Gastroesophageal sphincter (tissue), 3 donors: Measurements from ENCODE around the gene TRPV3.

ENCODE experiments used
- EP300 ChIP-seq: sonication (generic); formaldehyde crosslinking; IDR thresholded peaks from one replicate; pipeline ENCODE4 v1.6.1; 2017; ENCODE audit warnings: antibody characterized with exemption, mild to moderate bottlenecking
- POLR2A ChIP-seq, 2 donors: fragments of 450-650 bp; IDR thresholded peaks; one replicate each; pipeline ENCODE4 v1.6.1; 2017; ENCODE audit warnings: antibody characterized with exemption in 2 of 2, mild to moderate bottlenecking in 2 of 2, moderate library complexity in 1 of 2
- POLR2AphosphoS5 ChIP-seq: sonication (generic); formaldehyde crosslinking; IDR thresholded peaks from one replicate; pipeline ENCODE4 v1.6.1; 2017; ENCODE audit warnings: antibody characterized with exemption
- TF ChIP-seq, protein P1 (sequence below), 4 experiments: fragments of 200-600 bp in 2 of 4; fragments of 450-650 bp in 2 of 4; sonication (generic) in 1 of 4; IDR thresholded peaks; one replicate each; pipeline ENCODE4 v1.5.1; 2017 to 2019; ENCODE audit warnings: antibody characterized with exemption in 4 of 4, mild to moderate bottlenecking in 2 of 4, moderate library complexity in 2 of 4

DNA sequence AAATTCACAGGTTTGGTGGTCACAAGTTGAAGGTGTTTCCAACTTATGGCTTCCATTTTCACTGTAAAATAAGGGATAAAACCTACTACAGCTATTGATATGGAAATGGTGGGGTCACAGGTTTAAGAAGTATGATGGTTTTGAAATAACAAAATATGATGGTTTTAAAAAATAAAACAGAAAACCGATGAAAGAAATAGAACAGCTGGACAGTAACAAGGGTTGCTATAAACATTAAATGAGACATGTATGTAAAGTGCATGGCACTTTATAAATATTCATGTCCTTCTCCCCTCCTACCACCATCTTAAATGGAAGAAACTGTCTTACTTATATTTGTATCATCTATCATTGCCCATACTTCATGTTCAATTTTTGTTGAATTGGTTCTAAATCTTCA is 50.5 kb downstream of the TRPV3 start:
- TF ChIP-seq, protein P1, sequence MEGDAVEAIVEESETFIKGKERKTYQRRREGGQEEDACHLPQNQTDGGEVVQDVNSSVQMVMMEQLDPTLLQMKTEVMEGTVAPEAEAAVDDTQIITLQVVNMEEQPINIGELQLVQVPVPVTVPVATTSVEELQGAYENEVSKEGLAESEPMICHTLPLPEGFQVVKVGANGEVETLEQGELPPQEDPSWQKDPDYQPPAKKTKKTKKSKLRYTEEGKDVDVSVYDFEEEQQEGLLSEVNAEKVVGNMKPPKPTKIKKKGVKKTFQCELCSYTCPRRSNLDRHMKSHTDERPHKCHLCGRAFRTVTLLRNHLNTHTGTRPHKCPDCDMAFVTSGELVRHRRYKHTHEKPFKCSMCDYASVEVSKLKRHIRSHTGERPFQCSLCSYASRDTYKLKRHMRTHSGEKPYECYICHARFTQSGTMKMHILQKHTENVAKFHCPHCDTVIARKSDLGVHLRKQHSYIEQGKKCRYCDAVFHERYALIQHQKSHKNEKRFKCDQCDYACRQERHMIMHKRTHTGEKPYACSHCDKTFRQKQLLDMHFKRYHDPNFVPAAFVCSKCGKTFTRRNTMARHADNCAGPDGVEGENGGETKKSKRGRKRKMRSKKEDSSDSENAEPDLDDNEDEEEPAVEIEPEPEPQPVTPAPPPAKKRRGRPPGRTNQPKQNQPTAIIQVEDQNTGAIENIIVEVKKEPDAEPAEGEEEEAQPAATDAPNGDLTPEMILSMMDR (IDR thresholded peaks at IDR 0.05): no peak
- TF ChIP-seq POLR2AphosphoS5 (no peak), POLR2A (IDR thresholded peaks at IDR 0.05) (no peak), EP300 (no peak)
